Transverse colon (tissue), 4 donors: ENCODE measurements around the gene HOXB4. TPM values are rescaled to one million over a fixed set of nuclear protein-coding genes. Genes with fewer than 3 reads are reported as not detected.

Experiments used
- DNase-seq: peaks from one replicate; pipeline ENCODE4 v3.0.0-alpha.2; 2019
- H3K27ac ChIP-seq, 4 donors: fragments of 200-600 bp; sonication (generic); 2 replicates each; pipeline ENCODE4 v1.5.1; 2016 to 2018; ENCODE audit warnings: inconsistent platforms in 4 of 4
- H3K27me3 ChIP-seq: fragments of 200-600 bp; sonication (generic); 2 replicates; pipeline ENCODE4 v1.5.1; 2017; ENCODE audit warnings: inconsistent platforms
- H3K36me3 ChIP-seq, 4 donors: fragments of 200-600 bp; sonication (generic); 2 replicates each; pipeline ENCODE4 v1.5.1; 2017 to 2019; ENCODE audit warnings: inconsistent platforms in 4 of 4
- H3K4me1 ChIP-seq, 4 donors: fragments of 200-600 bp; sonication (generic); 2 replicates each; pipeline ENCODE4 v1.5.1; 2017 to 2020; ENCODE audit warnings: inconsistent platforms in 4 of 4
- H3K4me3 ChIP-seq, 4 donors: fragments of 200-600 bp; sonication (generic); 1 replicate in 1 of 4; 2 replicates in 3 of 4; pipeline versions ENCODE4 v1.5.1 to v1.6.1; 2017 to 2019; ENCODE audit warnings: inconsistent platforms in 4 of 4
- H3K9me3 ChIP-seq, 2 donors: fragments of 200-600 bp; sonication (generic); 2 replicates each; pipeline ENCODE4 v1.5.1; 2017 to 2019; ENCODE audit warnings: inconsistent platforms in 2 of 2
- EP300 ChIP-seq: sonication (generic); formaldehyde crosslinking; IDR thresholded peaks from one replicate; pipeline ENCODE4 v1.6.1; 2017; ENCODE audit warnings: antibody characterized with exemption, low read depth
- POLR2A ChIP-seq: fragments of 450-650 bp; IDR thresholded peaks from one replicate; pipeline ENCODE4 v1.6.1; 2016; ENCODE audit warnings: antibody characterized with exemption, mild to moderate bottlenecking, moderate library complexity
- POLR2AphosphoS5 ChIP-seq, 3 donors: sonication (generic); formaldehyde crosslinking; IDR thresholded peaks; one replicate each; pipeline ENCODE4 v1.6.1; 2016; ENCODE audit warnings: antibody characterized with exemption in 3 of 3
- WGBS, 2 donors: methylation state at CpG; one replicate each; pipeline ENCODE4 v1.1.5; 2018; ENCODE audit warnings: low coverage in 1 of 2; 5-methylcytosine and 5-hydroxymethylcytosine counted together
- in situ Hi-C, 4 donors: fragments of 200-750 bp; cut with MboI; loops; one replicate each; pipeline versions ENCODE4 v1.15.0 to v1.15.1; 2017; ENCODE audit warnings: low sequenced_read_pairs in 3 of 4, low pct_ligation_motif_present in 1 of 4, low pct_unique_long_range_greater_than_20kb in 1 of 4
- intact Hi-C: fragments of 100-400 bp; cut with DNase I; formaldehyde crosslinking; loops from one replicate; pipeline ENCODE4 v1.15.1; 2023; ENCODE audit warnings: low total_unique reads
- total RNA-seq, 4 donors: library from RNA; depleted of rRNA; stranded (reverse); fragments of >200 nt; gene quantifications; one replicate each; pipeline ENCODE4 v1.1.0, GENCODE V29; 2016
- TF ChIP-seq, protein P1 (sequence below), 5 experiments: fragments of 200-600 bp in 3 of 5; fragments of 450-650 bp in 2 of 5; sonication (generic) in 3 of 5; IDR thresholded peaks; 1 replicate in 2 of 5; 2 replicates in 3 of 5; pipeline ENCODE4 v1.5.1; 2016 to 2017; ENCODE audit warnings: antibody characterized with exemption in 5 of 5, inconsistent platforms in 3 of 5, mild to moderate bottlenecking in 2 of 5, moderate library complexity in 1 of 5

The HOXB4 gene
- total RNA-seq, 4 donors from 2014 or later, result 1.9 to 4.8 (median 2.0) TPM; not detected in 1

GRCh38 chr17:48552466-48553189, 25.5 kb downstream of the HOXB4 start:
- H3K36me3 ChIP-seq, result no peaks in the 10 kb centered on the region
- peak overlapping the region; percentile 89 to 95 (median 94) for H3K27ac ChIP-seq
- intact Hi-C loops (no loop called here), in situ Hi-C loops (no loop called here)
- no peaks in the 10 kb centered on the region for H3K9me3 ChIP-seq
- peak overlapping the region in 1 of 4 donors; percentile 26 for H3K4me3 ChIP-seq
- no peak for DNase-seq
- no peaks in the 10 kb centered on the region for H3K27me3 ChIP-seq
- H3K4me1 ChIP-seq, result peaks cover 18 to 82% (median 44%) of the 10 kb centered on the region in 4 donors
- TF ChIP-seq POLR2A, result peak; percentile 20
- peak; percentile 27 to 52 (median 29) for TF ChIP-seq POLR2AphosphoS5 (IDR thresholded peaks at IDR 0.05)
- no peak for TF ChIP-seq EP300
- TF ChIP-seq, protein P1, sequence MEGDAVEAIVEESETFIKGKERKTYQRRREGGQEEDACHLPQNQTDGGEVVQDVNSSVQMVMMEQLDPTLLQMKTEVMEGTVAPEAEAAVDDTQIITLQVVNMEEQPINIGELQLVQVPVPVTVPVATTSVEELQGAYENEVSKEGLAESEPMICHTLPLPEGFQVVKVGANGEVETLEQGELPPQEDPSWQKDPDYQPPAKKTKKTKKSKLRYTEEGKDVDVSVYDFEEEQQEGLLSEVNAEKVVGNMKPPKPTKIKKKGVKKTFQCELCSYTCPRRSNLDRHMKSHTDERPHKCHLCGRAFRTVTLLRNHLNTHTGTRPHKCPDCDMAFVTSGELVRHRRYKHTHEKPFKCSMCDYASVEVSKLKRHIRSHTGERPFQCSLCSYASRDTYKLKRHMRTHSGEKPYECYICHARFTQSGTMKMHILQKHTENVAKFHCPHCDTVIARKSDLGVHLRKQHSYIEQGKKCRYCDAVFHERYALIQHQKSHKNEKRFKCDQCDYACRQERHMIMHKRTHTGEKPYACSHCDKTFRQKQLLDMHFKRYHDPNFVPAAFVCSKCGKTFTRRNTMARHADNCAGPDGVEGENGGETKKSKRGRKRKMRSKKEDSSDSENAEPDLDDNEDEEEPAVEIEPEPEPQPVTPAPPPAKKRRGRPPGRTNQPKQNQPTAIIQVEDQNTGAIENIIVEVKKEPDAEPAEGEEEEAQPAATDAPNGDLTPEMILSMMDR (IDR thresholded peaks at IDR 0.05), result no peak
- 45 to 100% methylated on average over 1 to 11 of the region's 11 CpGs for WGBS, 2 donors

DNA sequence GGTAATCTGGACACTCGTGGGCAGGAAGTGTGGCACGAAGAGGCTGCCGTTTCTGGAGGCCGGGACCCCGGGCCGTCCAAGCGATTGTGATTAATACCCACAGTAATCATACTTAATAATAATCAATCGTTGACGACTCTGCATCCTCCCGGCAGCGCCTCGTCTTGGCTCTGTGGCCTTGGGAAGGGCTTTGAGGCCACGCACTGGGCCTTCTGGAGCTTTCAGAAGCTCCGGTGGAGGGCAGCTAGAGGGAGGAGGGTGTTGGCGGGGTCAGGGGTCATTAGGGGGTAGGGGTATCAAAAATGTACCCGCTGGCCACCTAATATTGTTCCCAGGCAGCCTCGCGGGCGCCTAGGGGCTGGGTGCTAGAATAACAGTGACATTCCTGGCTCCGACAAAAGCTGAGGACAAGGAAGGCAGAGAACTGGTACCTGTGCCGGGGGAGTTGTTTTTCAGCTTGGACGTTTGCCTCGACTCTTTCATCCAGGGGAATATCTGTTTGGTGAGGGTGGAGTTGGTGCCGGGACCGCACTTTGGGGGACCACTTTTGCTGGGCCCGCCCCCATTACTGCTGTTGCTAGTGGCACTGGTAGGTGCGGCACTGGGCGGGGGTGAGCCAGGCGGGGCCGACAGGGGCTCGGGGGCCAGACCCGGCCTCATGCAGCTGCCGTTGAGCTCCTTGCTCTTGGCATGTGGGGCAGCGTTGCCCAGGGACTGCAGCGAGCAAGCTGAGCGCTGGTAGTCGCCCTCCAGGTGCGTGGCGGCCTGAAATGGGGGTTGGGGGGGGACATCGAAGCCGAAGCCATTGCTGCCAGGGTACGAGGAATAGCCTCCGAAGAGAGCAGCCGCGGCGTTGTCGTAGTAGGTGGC, 26.3 kb downstream of the HOXB4 start:
- no peak for DNase-seq
- intact Hi-C loops, result no loop called here
- no peaks in the 10 kb centered on the region for H3K36me3 ChIP-seq
- peak overlapping the region; percentile 89 to 95 (median 94) for H3K27ac ChIP-seq
- in situ Hi-C loops, result no loop called here
- TF ChIP-seq POLR2AphosphoS5 (IDR thresholded peaks at IDR 0.05), result no peak
- TF ChIP-seq, protein P1 (IDR thresholded peaks at IDR 0.05), result no peak
- no peak for TF ChIP-seq POLR2A
- no peak for TF ChIP-seq EP300
- H3K9me3 ChIP-seq, result no peaks in the 10 kb centered on the region
- no peak overlapping the region for H3K4me3 ChIP-seq
- no peaks in the 10 kb centered on the region for H3K27me3 ChIP-seq
- peaks cover 12 to 82% (median 42%) of the 10 kb centered on the region in 4 donors for H3K4me1 ChIP-seq
- WGBS, 2 donors, result 66 to 81% methylated on average over 14 to 47 of the region's 47 CpGs

DNA sequence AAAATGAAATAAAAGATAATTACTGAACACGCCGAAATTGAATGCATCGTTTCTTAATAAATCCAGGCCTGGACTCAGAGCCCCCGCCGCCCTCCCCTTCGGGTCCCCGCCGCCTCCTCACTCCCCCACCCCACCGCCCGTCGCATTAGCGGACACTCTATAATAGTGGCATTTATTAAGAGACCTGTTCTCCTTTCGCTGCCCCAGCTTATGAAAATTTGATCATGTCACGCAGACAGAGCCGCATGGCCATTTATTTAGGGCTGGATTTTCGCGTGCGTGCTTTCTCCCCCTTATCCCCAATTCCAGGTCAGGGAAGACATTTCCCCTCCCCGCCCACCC, 27.0 kb downstream of the HOXB4 start:
- TF ChIP-seq EP300 (no peak), POLR2A (no peak), POLR2AphosphoS5 (IDR thresholded peaks at IDR 0.05) (no peak)
- TF ChIP-seq, protein P1 (IDR thresholded peaks at IDR 0.05), result no peak
- H3K36me3 ChIP-seq, result no peaks in the 10 kb centered on the region
- no peaks in the 10 kb centered on the region for H3K27me3 ChIP-seq
- 76 to 84% methylated on average over 5 to 19 of the region's 19 CpGs for WGBS, 2 donors
- H3K27ac ChIP-seq, result peak overlapping the region; percentile 89 to 95 (median 94)
- in situ Hi-C loops (no loop called here), intact Hi-C loops (no loop called here)
- H3K9me3 ChIP-seq, result no peaks in the 10 kb centered on the region
- peak overlapping the region in 1 of 4 donors; percentile 3 for H3K4me3 ChIP-seq
- peaks cover 18 to 82% (median 42%) of the 10 kb centered on the region in 4 donors for H3K4me1 ChIP-seq
- DNase-seq, result no peak

GRCh38 chr17:48550502-48551213, 27.5 kb downstream of the HOXB4 start:
- no peaks in the 10 kb centered on the region for H3K36me3 ChIP-seq
- no peak for DNase-seq
- in situ Hi-C loops (no loop called here), intact Hi-C loops (no loop called here)
- TF ChIP-seq EP300 (no peak), POLR2AphosphoS5 (IDR thresholded peaks at IDR 0.05) (no peak), POLR2A (no peak)
- TF ChIP-seq, protein P1 (IDR thresholded peaks at IDR 0.05), result peak in 2 of 5 experiments; percentile 4 to 13
- H3K27me3 ChIP-seq, result no peaks in the 10 kb centered on the region
- H3K9me3 ChIP-seq, result no peaks in the 10 kb centered on the region
- H3K27ac ChIP-seq, result peak overlapping the region; percentile 89 to 95 (median 94)
- peaks cover 21 to 82% (median 42%) of the 10 kb centered on the region in 4 donors for H3K4me1 ChIP-seq
- WGBS, 2 donors, result 87 to 89% methylated on average over 14 to 70 of the region's 70 CpGs
- H3K4me3 ChIP-seq, result peak overlapping the region in 1 of 4 donors; percentile 3
